Transverse colon (tissue), 4 donors: ENCODE results near the gene GNA15.

Experiments
- EP300 ChIP-seq: sonication (generic); formaldehyde crosslinking; IDR thresholded peaks from one replicate; pipeline ENCODE4 v1.6.1; 2017; ENCODE audit warnings: antibody characterized with exemption, low read depth
- POLR2A ChIP-seq: fragments of 450-650 bp; IDR thresholded peaks from one replicate; pipeline ENCODE4 v1.6.1; 2016; ENCODE audit warnings: antibody characterized with exemption, mild to moderate bottlenecking, moderate library complexity
- POLR2AphosphoS5 ChIP-seq, 3 donors: sonication (generic); formaldehyde crosslinking; IDR thresholded peaks; one replicate each; pipeline ENCODE4 v1.6.1; 2016; ENCODE audit warnings: antibody characterized with exemption in 3 of 3
- TF ChIP-seq, protein P1 (sequence below), 5 experiments: fragments of 200-600 bp in 3 of 5; fragments of 450-650 bp in 2 of 5; sonication (generic) in 3 of 5; IDR thresholded peaks; 1 replicate in 2 of 5; 2 replicates in 3 of 5; pipeline ENCODE4 v1.5.1; 2016 to 2017; ENCODE audit warnings: antibody characterized with exemption in 5 of 5, inconsistent platforms in 3 of 5, mild to moderate bottlenecking in 2 of 5, moderate library complexity in 1 of 5

DNA sequence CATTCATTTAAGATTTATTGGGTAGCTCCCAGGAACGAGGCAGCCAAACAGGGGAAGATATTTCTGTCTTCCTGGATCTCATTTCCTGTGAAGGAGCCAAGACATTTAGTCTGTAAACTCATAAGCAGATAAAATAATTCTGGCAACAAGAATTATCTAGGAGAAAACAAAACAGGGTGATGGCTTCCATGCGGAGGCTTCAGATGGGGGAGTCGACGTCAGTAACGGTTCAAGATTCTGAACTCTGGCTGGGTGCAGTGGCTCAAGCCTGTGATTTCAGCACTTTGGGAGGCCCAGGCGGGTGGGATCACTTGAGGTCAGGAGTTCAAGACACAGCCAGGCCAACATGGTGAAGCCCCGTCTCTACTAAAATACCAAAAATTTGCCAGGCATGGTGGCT is 1.3 kb downstream of the GNA15 start:
- TF ChIP-seq, protein P1, sequence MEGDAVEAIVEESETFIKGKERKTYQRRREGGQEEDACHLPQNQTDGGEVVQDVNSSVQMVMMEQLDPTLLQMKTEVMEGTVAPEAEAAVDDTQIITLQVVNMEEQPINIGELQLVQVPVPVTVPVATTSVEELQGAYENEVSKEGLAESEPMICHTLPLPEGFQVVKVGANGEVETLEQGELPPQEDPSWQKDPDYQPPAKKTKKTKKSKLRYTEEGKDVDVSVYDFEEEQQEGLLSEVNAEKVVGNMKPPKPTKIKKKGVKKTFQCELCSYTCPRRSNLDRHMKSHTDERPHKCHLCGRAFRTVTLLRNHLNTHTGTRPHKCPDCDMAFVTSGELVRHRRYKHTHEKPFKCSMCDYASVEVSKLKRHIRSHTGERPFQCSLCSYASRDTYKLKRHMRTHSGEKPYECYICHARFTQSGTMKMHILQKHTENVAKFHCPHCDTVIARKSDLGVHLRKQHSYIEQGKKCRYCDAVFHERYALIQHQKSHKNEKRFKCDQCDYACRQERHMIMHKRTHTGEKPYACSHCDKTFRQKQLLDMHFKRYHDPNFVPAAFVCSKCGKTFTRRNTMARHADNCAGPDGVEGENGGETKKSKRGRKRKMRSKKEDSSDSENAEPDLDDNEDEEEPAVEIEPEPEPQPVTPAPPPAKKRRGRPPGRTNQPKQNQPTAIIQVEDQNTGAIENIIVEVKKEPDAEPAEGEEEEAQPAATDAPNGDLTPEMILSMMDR (IDR thresholded peaks at IDR 0.05), result no peak
- TF ChIP-seq POLR2A, result no peak
- TF ChIP-seq EP300, result no peak
- TF ChIP-seq POLR2AphosphoS5 (IDR thresholded peaks at IDR 0.05), result no peak
